GM19468 (cell line): ENCODE data around the gene CALML5.

Experiments
- ATAC-seq: cut with Tn5 transposase; IDR thresholded peaks from one replicate; pipeline ENCODE4 v1.9.1; 2021; ENCODE audit warnings: mild to moderate bottlenecking, moderate library complexity, moderate number of reproducible peaks; ENCODE audit not compliant: unreplicated experiment; ENCODE audit errors: extremely low read depth

CALML5 gene

DNA sequence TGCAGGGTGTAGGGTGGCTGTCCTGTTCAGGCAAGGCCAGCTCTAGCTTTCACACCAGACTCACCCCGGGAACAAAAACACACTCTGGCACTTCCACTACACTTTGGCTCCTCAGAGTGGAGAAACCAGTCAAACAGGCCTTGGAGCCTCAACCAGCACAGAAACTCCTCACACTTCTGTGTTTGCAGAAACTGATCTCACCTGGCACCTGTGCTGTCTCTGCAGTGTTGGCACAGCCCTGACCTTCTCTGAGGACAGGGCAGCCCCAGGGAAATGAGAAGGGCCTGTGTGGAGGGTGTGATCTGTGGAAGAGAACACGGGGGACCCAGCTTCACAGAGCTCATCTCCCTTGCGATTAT is 4.1 kb upstream of the CALML5 start:
- ATAC-seq: no peak

DNA sequence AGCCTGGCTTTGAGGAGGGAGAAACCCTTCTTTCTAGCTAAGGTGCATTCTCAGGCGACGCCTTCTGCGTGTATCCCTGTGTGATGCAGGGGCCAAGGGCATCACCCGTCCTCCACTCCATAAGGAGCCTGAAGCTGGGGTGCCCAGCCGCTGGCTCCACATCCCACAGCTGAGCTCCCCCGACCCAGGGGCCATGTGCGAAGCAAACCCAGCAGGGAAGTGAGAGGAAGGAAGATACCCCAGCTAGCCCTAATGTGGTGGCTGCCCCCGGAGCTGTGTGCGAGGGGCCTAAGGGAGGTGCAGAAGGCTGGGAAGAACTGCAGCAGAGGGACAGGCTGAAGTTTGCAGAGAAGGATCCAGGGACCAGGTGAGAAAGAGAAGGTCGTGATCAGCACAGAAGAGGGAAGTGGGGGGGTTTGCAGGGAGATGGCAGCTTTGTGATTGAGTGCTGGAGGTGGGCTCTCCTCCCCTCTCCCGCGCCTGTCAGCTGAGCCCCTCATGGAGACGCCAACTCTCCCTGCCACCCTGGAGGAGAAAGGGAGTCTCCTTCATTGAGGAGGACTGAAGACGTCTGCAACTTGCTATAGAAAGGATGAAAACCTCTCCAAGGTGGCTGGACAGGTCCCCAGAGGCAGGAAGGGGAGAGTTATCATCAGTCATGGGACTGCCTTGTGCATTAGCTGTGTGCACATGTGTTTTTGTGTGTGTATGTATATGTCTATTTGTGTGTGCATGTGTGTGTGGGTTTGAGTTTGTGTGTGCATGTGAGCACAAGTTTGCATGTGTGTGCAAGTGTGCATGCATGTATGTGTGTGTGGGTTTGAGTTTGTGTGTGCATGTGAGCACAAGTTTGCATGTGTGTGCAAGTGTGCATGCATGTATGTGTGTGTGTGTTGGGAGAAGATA is 3.5 kb upstream of the CALML5 start:
- ATAC-seq: no peak

DNA sequence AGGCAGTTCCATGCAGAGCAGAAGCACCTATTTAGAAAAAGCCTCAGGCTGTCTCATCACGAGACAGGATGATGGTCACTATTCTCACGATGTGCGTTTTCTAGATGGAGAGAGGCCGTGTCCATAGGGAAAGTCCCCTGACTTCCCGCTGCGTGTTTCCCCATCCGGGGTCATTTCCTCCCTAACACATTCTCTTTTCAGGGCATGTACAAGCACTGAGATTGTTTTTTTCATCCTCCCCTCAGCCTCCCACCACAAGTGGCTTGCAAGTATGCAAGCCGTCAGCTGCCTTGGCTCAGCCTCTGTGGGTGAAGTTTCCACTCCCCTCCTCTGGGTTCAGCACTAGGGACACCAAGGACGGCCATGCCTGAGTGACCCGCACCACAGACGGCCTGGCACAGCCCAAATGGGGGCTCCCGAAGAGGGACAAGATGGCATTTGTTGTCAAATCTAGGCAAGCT is 2.7 kb upstream of the CALML5 start:
- ATAC-seq: no peak

DNA sequence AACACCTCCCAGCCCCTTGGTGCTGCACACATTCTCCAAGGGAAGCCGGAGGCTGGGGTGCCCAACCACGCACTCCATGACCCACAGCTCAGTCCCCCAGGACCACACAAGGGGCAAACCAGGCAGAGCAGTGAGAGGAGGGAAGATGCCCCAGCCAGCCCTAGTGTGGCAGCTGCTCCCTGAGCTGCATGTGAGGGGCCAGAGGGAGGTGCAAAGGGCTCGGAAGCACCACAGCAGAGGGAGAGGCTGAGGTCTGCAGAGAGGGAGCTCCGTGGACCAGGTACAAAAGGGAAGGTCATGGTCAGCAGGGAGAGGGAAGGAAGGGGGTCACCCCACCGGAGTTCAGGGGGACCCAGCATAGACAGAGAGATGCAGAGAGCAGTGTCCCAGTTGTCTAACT is 1.5 kb upstream of the CALML5 start:
- no peak for ATAC-seq

DNA sequence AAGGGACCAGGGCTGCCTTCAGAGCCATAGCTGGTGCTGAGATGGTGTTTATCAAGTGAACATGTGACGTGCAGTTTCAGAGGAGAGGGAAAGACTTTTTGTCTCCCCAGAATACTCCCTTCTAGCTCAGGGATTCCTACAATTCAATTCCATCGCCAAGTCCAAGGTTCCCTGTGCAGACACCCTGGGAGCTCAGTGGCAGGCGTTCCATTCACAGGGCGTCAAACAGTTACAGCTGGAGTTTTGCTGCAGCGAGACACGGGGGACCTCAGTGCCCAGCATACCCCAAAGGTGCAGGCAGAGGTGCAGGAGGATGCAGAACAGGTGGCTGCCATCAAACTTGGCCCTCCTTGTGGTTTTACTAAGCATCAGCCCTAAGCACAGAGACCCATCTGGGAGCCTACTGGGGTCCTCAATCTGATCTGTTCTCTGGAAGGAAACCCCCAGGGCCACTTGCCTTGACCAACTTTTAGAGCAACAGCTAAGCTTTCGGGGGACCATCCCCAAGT is 846 bp upstream of the CALML5 start:
- ATAC-seq: no peak

DNA sequence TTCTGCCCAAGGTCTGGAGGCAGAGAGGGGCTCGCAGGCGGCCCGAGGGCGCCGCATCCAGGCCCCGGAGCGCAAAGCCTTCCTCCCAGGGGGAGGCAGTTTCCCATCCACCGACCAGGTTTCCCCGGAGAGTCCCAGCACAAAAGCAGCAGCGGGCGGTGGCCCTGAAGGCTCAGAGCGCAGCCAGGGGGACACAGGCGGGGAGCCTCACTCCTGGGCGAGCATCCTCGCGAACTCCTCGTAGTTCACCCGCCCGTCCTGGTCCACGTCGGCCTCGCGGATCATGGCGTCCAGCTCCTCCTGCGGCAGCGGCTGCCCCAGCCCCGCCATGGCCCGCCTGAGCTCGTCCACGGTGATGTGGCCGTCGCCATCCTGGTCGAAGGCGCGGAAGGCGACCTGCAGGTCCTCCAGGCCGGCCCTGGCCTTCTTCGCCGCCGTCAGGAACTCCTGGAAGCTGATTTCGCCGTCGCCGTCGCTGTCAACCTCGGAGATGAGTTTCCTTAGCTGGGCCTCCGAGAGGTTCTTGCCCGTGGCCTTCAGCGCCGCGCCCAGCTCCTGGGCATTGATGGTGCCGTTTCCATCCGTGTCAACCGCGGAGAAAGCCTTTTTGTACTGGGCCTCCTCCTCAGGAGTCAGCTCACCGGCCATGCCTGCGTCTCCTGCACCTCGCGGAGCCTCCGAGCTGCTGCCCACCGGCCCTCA is 428 bp downstream of the CALML5 start:
- ATAC-seq: no peak

- ATAC-seq: no peak
These were observed 1.2 kb downstream of the CALML5 start for GRCh38 chr10:5497948-5498730.

DNA sequence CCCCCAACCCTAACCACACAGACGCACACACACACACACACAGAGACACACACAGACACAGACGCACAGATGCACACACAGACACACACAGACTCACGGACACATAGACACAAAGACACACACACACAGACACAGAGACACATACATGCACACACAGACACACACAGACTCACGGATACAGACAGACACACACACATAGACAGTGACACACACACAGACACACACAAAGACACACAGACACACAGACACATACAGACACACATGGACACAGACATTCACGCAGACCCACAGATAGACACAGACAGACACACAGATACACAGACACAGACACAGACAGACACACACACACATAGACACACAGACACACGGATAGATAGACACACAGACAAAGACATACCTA is 2.1 kb downstream of the CALML5 start:
- no peak for ATAC-seq

- no peak for ATAC-seq
These were observed 2.8 kb downstream of the CALML5 start for GRCh38 chr10:5496261-5497250.

DNA sequence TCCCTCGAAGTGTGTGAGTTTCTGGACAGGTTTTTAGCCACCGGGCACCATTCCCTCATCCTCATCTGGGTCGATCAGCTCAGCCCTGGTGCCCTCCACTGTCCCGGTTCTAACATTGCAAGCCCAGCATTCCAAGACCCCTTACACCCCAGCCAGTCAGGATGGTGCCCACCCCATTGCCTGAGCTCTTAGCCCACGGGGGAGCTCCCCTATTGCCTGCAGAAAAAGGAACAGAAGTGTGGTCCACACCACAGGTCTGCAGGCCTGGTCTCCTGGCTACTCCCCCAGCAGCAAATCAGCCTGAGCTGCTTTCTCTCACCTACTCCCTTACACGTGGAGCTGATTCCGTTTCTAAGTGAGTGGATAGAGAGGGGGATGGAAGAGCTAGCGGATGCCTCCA is 4.8 kb downstream of the CALML5 start:
- no peak for ATAC-seq

DNA sequence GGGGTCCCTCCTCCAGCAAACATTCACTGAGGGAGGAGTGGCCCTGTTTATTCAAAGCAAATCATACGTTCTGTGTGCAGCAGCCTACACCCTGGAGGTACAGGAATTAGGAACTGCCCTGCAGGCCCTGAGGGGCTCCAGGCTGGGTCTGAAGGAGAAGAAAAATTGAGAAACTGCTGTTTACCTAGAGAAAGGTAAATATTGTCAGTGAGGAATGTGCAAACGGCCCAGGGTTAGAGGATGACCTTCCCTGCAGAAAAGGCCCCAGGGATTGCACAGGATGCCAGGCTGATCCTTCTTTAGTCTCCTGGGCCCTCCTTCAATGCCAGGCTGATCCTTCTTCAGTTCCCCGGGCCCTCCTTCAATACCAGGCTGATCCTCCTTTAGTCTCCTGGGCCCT is 5.7 kb downstream of the CALML5 start:
- ATAC-seq: no peak

GRCh38 chr10:5492929-5493576 is 6.3 kb downstream of the CALML5 start:
- no peak for ATAC-seq

GRCh38 chr10:5492322-5492855 is 7.0 kb downstream of the CALML5 start:
- no peak for ATAC-seq

DNA sequence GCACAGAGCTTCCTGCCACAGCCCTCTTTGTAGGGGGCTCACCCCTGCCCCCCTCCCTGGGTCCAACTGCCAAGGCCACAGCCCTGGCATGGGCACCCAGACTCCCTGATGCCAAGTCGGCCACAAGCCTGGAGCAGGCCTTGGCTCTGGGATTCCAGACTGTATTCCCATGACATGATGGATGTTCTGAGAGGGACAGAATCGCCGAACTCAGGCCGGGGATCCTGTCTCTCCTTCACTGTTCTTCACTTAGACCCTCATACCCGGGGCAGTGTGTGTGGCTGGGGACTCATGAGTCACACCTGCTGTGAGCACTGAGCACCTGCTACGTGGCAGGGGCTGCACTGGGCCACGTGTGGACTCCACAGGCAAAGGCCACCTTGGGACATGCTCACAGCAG is 7.9 kb downstream of the CALML5 start:
- no peak for ATAC-seq

GRCh38 chr10:5490698-5491464 is 8.5 kb downstream of the CALML5 start:
- ATAC-seq: no peak

DNA sequence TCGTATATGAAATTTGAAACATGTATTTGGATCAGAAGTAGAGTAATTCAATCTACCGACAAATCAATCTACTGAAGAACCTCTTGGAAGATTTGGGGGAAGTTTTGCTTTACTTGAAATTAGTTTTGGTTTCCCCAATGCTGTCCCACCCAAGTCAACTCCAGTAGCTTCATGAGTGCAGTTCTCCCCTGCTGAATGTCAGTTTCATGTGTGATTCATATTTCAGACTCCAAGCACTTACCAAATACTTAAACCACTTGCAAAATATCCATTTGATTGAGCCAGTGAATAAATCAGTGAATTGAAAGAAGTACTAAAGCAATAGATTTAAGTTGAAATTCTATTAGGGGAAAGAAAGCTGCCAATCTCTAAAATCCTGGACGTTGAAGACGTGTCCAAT is 9.3 kb downstream of the CALML5 start:
- no peak for ATAC-seq

- ATAC-seq: no peak
These were observed 10.9 kb downstream of the CALML5 start for GRCh38 chr10:5488272-5489161.
